Measurements from ENCODE around the gene ABCC4.

DNA sequence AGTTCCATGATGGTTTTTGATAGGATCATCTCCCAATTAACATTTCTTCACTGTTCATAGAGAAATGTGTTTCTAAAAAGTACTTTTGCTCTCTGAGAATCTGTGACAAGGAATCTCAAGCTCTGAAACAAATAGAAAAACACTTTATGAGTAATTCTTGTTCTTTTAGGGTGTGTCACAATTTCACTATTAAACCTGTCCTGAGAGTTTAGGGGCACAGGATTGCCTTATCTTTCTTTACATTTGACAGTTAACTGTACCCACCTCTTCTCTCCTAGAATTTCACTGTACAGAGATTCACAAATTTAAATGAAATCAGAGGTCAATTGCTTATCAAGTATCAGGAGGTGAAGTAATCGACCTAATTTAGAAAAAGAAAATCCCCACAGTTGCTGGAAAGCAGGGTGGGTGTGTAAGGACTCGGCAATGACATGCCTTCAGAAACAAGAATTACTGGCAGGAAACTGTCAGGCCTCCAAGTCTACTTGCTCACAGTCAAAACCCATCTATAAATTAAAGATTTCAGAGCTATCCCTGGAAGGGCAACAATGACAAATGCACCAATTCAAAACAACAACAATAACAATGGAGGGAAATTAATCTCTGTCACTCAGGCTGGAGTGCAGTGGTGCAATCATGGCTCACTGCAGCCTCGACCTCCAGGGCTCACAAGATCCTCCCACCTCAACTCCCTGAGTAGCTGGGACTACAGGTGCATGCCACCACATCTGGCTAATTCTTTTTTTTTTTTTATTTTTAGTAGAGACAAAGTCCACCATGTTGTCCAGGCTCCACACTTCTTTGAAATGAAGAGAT lies 250.2 kb downstream of the ABCC4 start:
- no peak for TF ChIP-seq EZH2 (IDR thresholded peaks at IDR 0.05)
- TF ChIP-seq POLR2AphosphoS5 (IDR thresholded peaks at IDR 0.05; ENCODE audit: borderline replicate concordance, low read depth, low read length): no peak
- TF ChIP-seq FOXP2 (optimal IDR thresholded peaks at IDR 0.05; ENCODE audit: control extremely low read depth, extremely low read length, insufficient read depth): no peak

Measured in SK-N-MC (cell line).